HG03460 (cell line): ENCODE results near the gene KDM2A.
"Not testable (repeated sequence)": the region's sequence is repeated elsewhere in the genome, so short reads cannot be mapped to it uniquely, and the experiment has no call there.

Source experiments
- ATAC-seq: cut with Tn5 transposase; IDR thresholded peaks from one replicate; pipeline ENCODE4 v1.9.1; 2021; ENCODE audit not compliant: unreplicated experiment

Gene KDM2A

GRCh38 chr11:67233584-67234190, 114.6 kb downstream of the KDM2A start:
- no peak for ATAC-seq

- not testable (repeated sequence) for ATAC-seq
These were observed 115.5 kb downstream of the KDM2A start for GRCh38 chr11:67234571-67234970.

- ATAC-seq: no peak
These were observed 118.5 kb downstream of the KDM2A start for GRCh38 chr11:67237574-67237973.

- ATAC-seq: no peak
These were observed 120.1 kb downstream of the KDM2A start for GRCh38 chr11:67238894-67239782.

GRCh38 chr11:67239783-67240575, 120.9 kb downstream of the KDM2A start:
- ATAC-seq: peak; percentile 90

GRCh38 chr11:67240576-67241389, 121.7 kb downstream of the KDM2A start:
- no peak for ATAC-seq

- no peak for ATAC-seq
These were observed 123.5 kb downstream of the KDM2A start for GRCh38 chr11:67242548-67242947.

GRCh38 chr11:67243051-67243450, 124.0 kb downstream of the KDM2A start:
- no peak for ATAC-seq

- ATAC-seq: no peak
These were observed 126.0 kb downstream of the KDM2A start for GRCh38 chr11:67245046-67245445.

GRCh38 chr11:67247946-67248550, 129.0 kb downstream of the KDM2A start:
- ATAC-seq: no peak

GRCh38 chr11:67248653-67249052, 129.6 kb downstream of the KDM2A start:
- no peak for ATAC-seq

- no peak for ATAC-seq
These were observed 131.3 kb downstream of the KDM2A start for GRCh38 chr11:67250059-67251043.

- ATAC-seq: no peak
These were observed 132.8 kb downstream of the KDM2A start for GRCh38 chr11:67251841-67252240.

GRCh38 chr11:67252831-67253239, 133.8 kb downstream of the KDM2A start:
- ATAC-seq: no peak

GRCh38 chr11:67253872-67254624, 135.0 kb downstream of the KDM2A start:
- ATAC-seq: no peak

- ATAC-seq: no peak
These were observed 135.7 kb downstream of the KDM2A start for GRCh38 chr11:67254798-67255197.

- no peak for ATAC-seq
These were observed 136.3 kb downstream of the KDM2A start for GRCh38 chr11:67255353-67255752.

- no peak for ATAC-seq
These were observed 136.8 kb downstream of the KDM2A start for GRCh38 chr11:67255864-67256263.
